T-cell (primary cell): ENCODE measurements around the gene TMEM270. TPM values are rescaled to one million over a fixed set of nuclear protein-coding genes. Genes with fewer than 3 reads are reported as not detected.
"Not testable (repeated sequence)": the region's sequence is repeated elsewhere in the genome, so short reads cannot be mapped to it uniquely, and the experiment has no call there.

Experiments
- ATAC-seq, 4 experiments: fragments of 200-7000 bp in 3 of 4; fragments of 150-1000 bp in 1 of 4; cut with Tn5 transposase; replicated peaks in 1 of 4; 1 replicate in 3 of 4; 2 replicates in 1 of 4; pipeline ENCODE4 v1.10.0; 2021; ENCODE audit warnings: moderate library complexity in 3 of 4, mild to moderate bottlenecking in 2 of 4, moderate number of reproducible peaks in 1 of 4
- CTCF ChIA-PET, 2 donors: fragments of 300-600 bp; sonication (Branson Sonifier 250); formaldehyde crosslinking; loops; one replicate each; lab custom pipeline; 2022; ENCODE audit warnings: antibody characterized with exemption in 2 of 2; lab: Charles Lee
- POLR2A ChIA-PET, 2 donors: fragments of 300-600 bp; sonication (Branson Sonifier 250); formaldehyde crosslinking; loops; one replicate each; lab custom pipeline; 2022; ENCODE audit warnings: antibody characterized with exemption in 2 of 2; lab: Charles Lee
- DNase-seq, 35 experiments: peaks; one replicate each; pipeline versions ENCODE4 v3.0.0 to v3.0.0-alpha.2; 2013 to 2023
- H3K27ac ChIP-seq: one replicate; pipeline ENCODE4 v1.5.1; 2013; ENCODE audit warnings: low read length
- H3K27me3 ChIP-seq, 2 experiments: replicated peaks in 1 of 2; 1 replicate in 1 of 2; 2 replicates in 1 of 2; pipeline versions ENCODE4 v1.6.1 to v1.7.0; 2013; ENCODE audit warnings: low read length in 1 of 2, mixed read lengths in 1 of 2; ENCODE audit not compliant: control insufficient read depth in 2 of 2, insufficient read depth in 2 of 2; ENCODE audit errors: extremely low read depth in 1 of 2
- H3K36me3 ChIP-seq, 2 donors: 1 replicate in 1 of 2; 2 replicates in 1 of 2; pipeline versions ENCODE4 v1.6.1 to v1.7.0; 2013; ENCODE audit warnings: low read length in 1 of 2; ENCODE audit not compliant: control insufficient read depth in 2 of 2, insufficient read depth in 1 of 2; ENCODE audit errors: extremely low read depth in 1 of 2
- H3K4me1 ChIP-seq, 2 experiments: 1 replicate in 1 of 2; 2 replicates in 1 of 2; pipeline versions ENCODE4 v1.6.1 to v1.7.0; 2013; ENCODE audit warnings: low read length in 2 of 2, mixed read lengths in 1 of 2; ENCODE audit not compliant: insufficient read depth in 2 of 2, control insufficient read depth in 1 of 2; ENCODE audit errors: extremely low read depth in 1 of 2
- H3K4me3 ChIP-seq, 2 donors: 1 replicate in 1 of 2; 2 replicates in 1 of 2; pipeline versions ENCODE4 v1.5.1 to v1.7.0; 2013; ENCODE audit warnings: mild to moderate bottlenecking in 2 of 2, low read length in 1 of 2, moderate library complexity in 1 of 2; ENCODE audit not compliant: control insufficient read depth in 1 of 2; ENCODE audit errors: extremely low read depth in 1 of 2
- H3K9me3 ChIP-seq: 2 replicates; pipeline ENCODE4 v1.7.0; 2013
- H3K27ac Mint-ChIP-seq, 2 donors: one replicate each; pipeline ENCODE4 v1.8.0; 2020 to 2021; ENCODE audit warnings: mild to moderate bottlenecking in 2 of 2, mixed read lengths in 2 of 2
- H3K27me3 Mint-ChIP-seq, 2 donors: one replicate each; pipeline ENCODE4 v1.8.0; 2021 to 2022; ENCODE audit warnings: mixed read lengths in 2 of 2
- H3K36me3 Mint-ChIP-seq: one replicate; pipeline ENCODE4 v1.8.0; 2021; ENCODE audit warnings: mixed read lengths
- H3K4me1 Mint-ChIP-seq, 3 donors: one replicate each; pipeline ENCODE4 v1.8.0; 2020 to 2022; ENCODE audit warnings: mixed read lengths in 3 of 3, mild to moderate bottlenecking in 1 of 3
- H3K4me3 Mint-ChIP-seq, 3 donors: one replicate each; pipeline ENCODE4 v1.8.0; 2020 to 2022; ENCODE audit warnings: mild to moderate bottlenecking in 3 of 3, mixed read lengths in 3 of 3, moderate library complexity in 3 of 3
- H3K9me3 Mint-ChIP-seq, 3 donors: one replicate each; pipeline ENCODE4 v1.8.0; 2020 to 2022; ENCODE audit warnings: mixed read lengths in 3 of 3
- WGBS: methylation state at CpG from one replicate; pipeline ENCODE4 v1.1.5; 2013; ENCODE audit warnings: missing lambda C conversion rate; ENCODE audit not compliant: insufficient coverage; 5-methylcytosine and 5-hydroxymethylcytosine counted together
- total RNA-seq, 35 experiments: library from RNA in 6 of 35; stranded (reverse) in 6 of 35; fragments of 120-200 nt in 1 of 35; gene quantifications; one replicate each; pipeline versions ENCODE4 v1.2.1 to v1.2.4 and lab custom pipeline; 2013 to 2026

Gene TMEM270
- total RNA-seq, 5 donors from 2014 or later (not counting 1 experiment from before 2014, with no cell fraction given): not detected

DNA sequence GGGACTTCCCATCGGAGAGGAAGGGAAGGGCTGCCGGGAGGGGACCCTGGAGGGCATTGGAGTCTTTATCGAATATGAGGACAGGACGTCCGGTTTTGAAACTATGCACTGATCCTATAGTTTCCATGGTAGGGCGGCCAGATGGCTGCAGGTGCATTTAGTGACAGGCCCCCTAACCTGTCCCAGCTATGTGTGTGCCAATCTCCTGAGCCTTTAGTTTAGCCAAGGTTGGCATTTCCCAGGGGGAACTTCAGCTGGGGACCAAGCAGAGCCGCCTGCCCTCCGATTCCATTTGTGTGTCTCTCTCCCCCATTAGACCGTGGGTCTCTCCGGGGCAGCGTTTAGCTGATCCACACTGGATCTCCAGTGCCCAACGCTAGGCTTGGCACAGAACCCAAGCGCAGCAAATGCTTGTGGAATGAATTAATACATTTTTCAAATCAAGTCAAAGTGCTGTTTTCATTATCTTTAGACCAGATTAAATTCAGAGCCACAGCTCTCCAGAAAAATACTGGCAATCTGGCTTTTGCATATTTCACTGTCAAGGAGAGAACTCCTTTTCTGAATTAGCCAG, 19.9 kb downstream of the TMEM270 start:
- H3K36me3 ChIP-seq: no peaks in the 10 kb centered on the region
- ChIA-PET CTCF (interaction anchor here in 1 of 2 donors (0.6 kb wide), 1 partner anchor 54 kb away, joined by 5 read pairs; no protein-coding TSS in a partner anchor), POLR2A (interaction anchor here in 1 of 2 donors (0.6 kb wide), 1 partner anchor 63 kb away, joined by 4 read pairs; no protein-coding TSS in a partner anchor)
- Mint-ChIP-seq H3K27ac (no peak overlapping the region), H3K4me3 (no peak overlapping the region), H3K4me1 (no peaks in the 10 kb centered on the region), H3K9me3 (no peaks in the 10 kb centered on the region), H3K27me3 (peaks cover 10 to 21% of the 10 kb centered on the region in 2 donors), H3K36me3 (no peaks in the 10 kb centered on the region)
- no peak for ATAC-seq
- H3K9me3 ChIP-seq: no peaks in the 10 kb centered on the region
- H3K4me1 ChIP-seq: no peaks in the 10 kb centered on the region
- no peak overlapping the region for H3K4me3 ChIP-seq
- no peak for DNase-seq
- H3K27me3 ChIP-seq: peaks cover 0 to 39% of the 10 kb centered on the region in 2 experiments
- H3K27ac ChIP-seq: no peak overlapping the region
- 90% methylated on average over 7 of the region's 13 CpGs for WGBS

- H3K27ac ChIP-seq: no peak overlapping the region
- CTCF ChIA-PET: interaction anchor here in 1 of 2 donors (0.6 kb wide), 1 partner anchor 1712 kb away, joined by 12 read pairs; no protein-coding TSS in a partner anchor
- no peaks in the 10 kb centered on the region for H3K36me3 ChIP-seq
- Mint-ChIP-seq H3K36me3 (no peaks in the 10 kb centered on the region), H3K27ac (no peak overlapping the region), H3K4me1 (no peaks in the 10 kb centered on the region), H3K9me3 (no peaks in the 10 kb centered on the region), H3K4me3 (no peak overlapping the region), H3K27me3 (peaks cover 14 to 27% of the 10 kb centered on the region in 2 donors)
- WGBS: 67% methylated on average over 1 of the region's 5 CpGs
- peaks cover 0 to 39% of the 10 kb centered on the region in 2 experiments for H3K27me3 ChIP-seq
- no peak for ATAC-seq
- no peak overlapping the region for H3K4me3 ChIP-seq
- POLR2A ChIA-PET: no interaction called here
- no peaks in the 10 kb centered on the region for H3K9me3 ChIP-seq
- no peak for DNase-seq
- H3K4me1 ChIP-seq: no peaks in the 10 kb centered on the region
These were observed 20.5 kb downstream of the TMEM270 start for GRCh38 chr7:73881352-73882046.

GRCh38 chr7:73882047-73882402, 21.1 kb downstream of the TMEM270 start:
- Mint-ChIP-seq H3K27ac (no peak overlapping the region), H3K36me3 (no peaks in the 10 kb centered on the region), H3K4me1 (no peaks in the 10 kb centered on the region), H3K4me3 (no peak overlapping the region), H3K9me3 (no peaks in the 10 kb centered on the region), H3K27me3 (peaks cover 15 to 32% of the 10 kb centered on the region in 2 donors)
- H3K4me1 ChIP-seq: no peaks in the 10 kb centered on the region
- DNase-seq: no peak
- no peak overlapping the region for H3K27ac ChIP-seq
- 100% methylated on average over 1 of the region's 3 CpGs for WGBS
- CTCF ChIA-PET: interaction anchor here (0.6 to 0.8 kb wide), 2 partner anchors 56 to 1711 kb away, joined by 3 to 12 read pairs; no protein-coding TSS in a partner anchor
- POLR2A ChIA-PET: no interaction called here
- peaks cover 0 to 41% of the 10 kb centered on the region in 2 experiments for H3K27me3 ChIP-seq
- no peaks in the 10 kb centered on the region for H3K9me3 ChIP-seq
- no peaks in the 10 kb centered on the region for H3K36me3 ChIP-seq
- H3K4me3 ChIP-seq: no peak overlapping the region
- no peak for ATAC-seq

- H3K36me3 ChIP-seq, CTCF ChIA-PET: not testable (repeated sequence)
These were observed 24.0 kb downstream of the TMEM270 start for GRCh38 chr7:73884867-73885422.

GRCh38 chr7:73885433-73885974, 24.5 kb downstream of the TMEM270 start:
- peaks cover 0 to 36% of the 10 kb centered on the region in 2 experiments for H3K27me3 ChIP-seq
- Mint-ChIP-seq H3K9me3 (no peaks in the 10 kb centered on the region), H3K27me3 (peaks cover 19 to 41% of the 10 kb centered on the region in 2 donors), H3K4me3 (no peak overlapping the region), H3K27ac (no peak overlapping the region), H3K4me1 (peaks cover 0 to 3% (median 1%) of the 10 kb centered on the region in 3 donors), H3K36me3 (no peaks in the 10 kb centered on the region)
- H3K36me3 ChIP-seq: no peaks in the 10 kb centered on the region
- WGBS: 100% methylated on average over 1 of the region's 3 CpGs
- CTCF ChIA-PET: interaction anchor here in 1 of 2 donors (0.6 kb wide), 1 partner anchor 141 kb away, joined by 4 read pairs; no protein-coding TSS in a partner anchor
- DNase-seq: no peak
- H3K4me3 ChIP-seq: no peak overlapping the region
- no peak overlapping the region for H3K27ac ChIP-seq
- no peaks in the 10 kb centered on the region for H3K4me1 ChIP-seq
- no peaks in the 10 kb centered on the region for H3K9me3 ChIP-seq
- no peak for ATAC-seq
- POLR2A ChIA-PET: interaction anchor here in 1 of 2 donors (0.6 kb wide), 2 partner anchors 9 to 53 kb away, joined by 3 to 4 read pairs; no protein-coding TSS in a partner anchor

More at GRCh38 chr7:73884867-73885422, 24.0 kb downstream of the TMEM270 start:
- H3K4me1 ChIP-seq, H3K4me3 Mint-ChIP-seq, H3K9me3 ChIP-seq, H3K4me3 ChIP-seq, H3K27ac Mint-ChIP-seq, ATAC-seq, H3K27ac ChIP-seq, H3K9me3 Mint-ChIP-seq, H3K4me1 Mint-ChIP-seq, DNase-seq, H3K36me3 Mint-ChIP-seq: not testable (repeated sequence)
- H3K27me3 ChIP-seq: peaks cover 0 to 39% of the 10 kb centered on the region in 2 experiments
- peaks cover 22 to 41% of the 10 kb centered on the region in 2 donors for H3K27me3 Mint-ChIP-seq
- POLR2A ChIA-PET: interaction anchor here in 1 of 2 donors (0.6 kb wide), 1 partner anchor 52 kb away, joined by 4 read pairs; no protein-coding TSS in a partner anchor
- WGBS: 87% methylated on average over 2 of the region's 3 CpGs
